GM23338 (cell line): Measurements from ENCODE around the gene SLX9. TPM values are rescaled to one million over a fixed set of nuclear protein-coding genes. Genes with fewer than 3 reads are reported as not detected.

ENCODE experiments used
- ATAC-seq: fragments of 200-7000 bp; cut with Tn5 transposase; 3 replicates; pipeline ENCODE4 v1.9.1; 2020
- DNase-seq: peaks from one replicate; pipeline ENCODE4 v3.0.0-alpha.2; 2015; ENCODE audit warnings: low spot score
- H2AFZ ChIP-seq: fragments of 200-600 bp; sonication (generic); 2 replicates; pipeline ENCODE4 v1.8.0; 2016; ENCODE audit warnings: antibody characterized with exemption, mild to moderate bottlenecking, moderate library complexity
- H3F3A ChIP-seq: fragments of 200-600 bp; sonication (generic); replicated peaks from 2 replicates; pipeline ENCODE4 v1.8.0; 2017; ENCODE audit warnings: antibody characterized with exemption, mixed run types, low read depth
- H3K27ac ChIP-seq: fragments of 200-600 bp; sonication (generic); 2 replicates; pipeline ENCODE4 v1.6.1; 2016; ENCODE audit warnings: low read depth
- H3K27me3 ChIP-seq: fragments of 200-600 bp; sonication (generic); 2 replicates; pipeline ENCODE4 v1.8.0; 2016; ENCODE audit warnings: mild to moderate bottlenecking, mixed run types, moderate library complexity; ENCODE audit not compliant: insufficient read depth
- H3K36me3 ChIP-seq: fragments of 200-600 bp; sonication (generic); 2 replicates; pipeline ENCODE4 v1.8.0; 2016; ENCODE audit warnings: mild to moderate bottlenecking; ENCODE audit not compliant: insufficient read depth
- H3K4me1 ChIP-seq: fragments of 200-600 bp; sonication (generic); 2 replicates; pipeline ENCODE4 v1.8.0; 2016; ENCODE audit warnings: mild to moderate bottlenecking, moderate library complexity; ENCODE audit not compliant: insufficient read depth
- H3K4me2 ChIP-seq: fragments of 200-600 bp; sonication (generic); 2 replicates; pipeline ENCODE4 v1.7.1; 2017; ENCODE audit warnings: mixed run types
- H3K4me3 ChIP-seq: fragments of 200-600 bp; sonication (generic); 2 replicates; pipeline ENCODE4 v1.6.1; 2016; ENCODE audit warnings: mixed run types
- H3K79me2 ChIP-seq: fragments of 200-600 bp; sonication (generic); replicated peaks from 2 replicates; pipeline ENCODE4 v1.8.0; 2017; ENCODE audit warnings: mild to moderate bottlenecking; ENCODE audit not compliant: insufficient read depth
- H3K9me2 ChIP-seq: fragments of 200-600 bp; sonication (generic); 2 replicates; pipeline ENCODE4 v1.8.0; 2017; ENCODE audit not compliant: insufficient read depth
- H4K20me1 ChIP-seq: fragments of 200-600 bp; sonication (generic); replicated peaks from 2 replicates; pipeline ENCODE4 v1.8.0; 2017; ENCODE audit warnings: mild to moderate bottlenecking; ENCODE audit not compliant: insufficient read depth
- H3K27ac Mint-ChIP-seq: 2 replicates; pipeline ENCODE4 v1.8.0; 2020; ENCODE audit warnings: inconsistent platforms, mild to moderate bottlenecking, moderate library complexity, mixed read lengths
- H3K27me3 Mint-ChIP-seq: 3 replicates; pipeline ENCODE4 v1.8.0; 2022; ENCODE audit warnings: low read depth, mild to moderate bottlenecking, moderate library complexity, mixed read lengths, inconsistent platforms; ENCODE audit not compliant: insufficient read depth, poor library complexity
- H3K36me3 Mint-ChIP-seq: 3 replicates; pipeline ENCODE4 v1.8.0; 2021; ENCODE audit warnings: low read depth, mild to moderate bottlenecking, inconsistent platforms, moderate library complexity, mixed read lengths
- H3K4me1 Mint-ChIP-seq: 3 replicates; pipeline ENCODE4 v1.8.0; 2020; ENCODE audit warnings: mild to moderate bottlenecking, inconsistent platforms, mixed read lengths
- H3K4me3 Mint-ChIP-seq: 3 replicates; pipeline ENCODE4 v1.8.0; 2021; ENCODE audit warnings: moderate library complexity, mild to moderate bottlenecking, inconsistent platforms, mixed read lengths
- H3K9me3 Mint-ChIP-seq: 3 replicates; pipeline ENCODE4 v1.8.0; 2020; ENCODE audit warnings: moderate library complexity, mild to moderate bottlenecking, inconsistent platforms, mixed read lengths
- CREB1 ChIP-seq: fragments of 250-450 bp; sonication (Bioruptor Pico); IDR thresholded peaks from 2 replicates; pipeline ENCODE4 v1.5.0; 2020; ENCODE audit warnings: low read depth, mild to moderate bottlenecking, moderate library complexity
- EZH2phosphoT487 ChIP-seq: fragments of 200-600 bp; sonication (generic); IDR thresholded peaks from one replicate; pipeline ENCODE4 v1.8.1; 2018; ENCODE audit warnings: antibody characterized with exemption; ENCODE audit not compliant: unreplicated experiment
- ZNF114 ChIP-seq: fragments of 250-450 bp; sonication (Bioruptor Pico); IDR thresholded peaks from 2 replicates; pipeline ENCODE4 v1.5.0; 2020; ENCODE audit warnings: mild to moderate bottlenecking, moderate library complexity
- ZNF462 ChIP-seq: fragments of 250-450 bp; sonication (Bioruptor Pico); IDR thresholded peaks from 2 replicates; pipeline ENCODE4 v1.5.0; 2020; ENCODE audit warnings: mild to moderate bottlenecking, moderate library complexity
- polyA plus RNA-seq: library from polyadenylated mRNA; unstranded; fragments of >200 nt; fragmentation: Nextera tagmentation; extraction: Ambion mirVana; gene quantifications from 2 replicates; pipeline ENCODE4 v1.2.1, GENCODE V29; 2016
- total RNA-seq: library from RNA; depleted of rRNA; stranded (reverse); fragments of >200 nt; shearing (Covaris generic); gene quantifications from 2 replicates; pipeline ENCODE4 v1.2.3, GENCODE V29; 2014
- TF ChIP-seq, protein P1 (sequence below), 2 experiments: fragments of 200-600 bp in 1 of 2; sonication (generic) in 1 of 2; conservative IDR thresholded peaks; 2 replicates each; pipeline versions ENCODE4 v1.5.1 to v1.6.1; 2016 to 2017; ENCODE audit warnings: antibody characterized with exemption in 2 of 2, low read depth in 2 of 2, mild to moderate bottlenecking in 2 of 2, moderate library complexity in 1 of 2
- TF ChIP-seq, protein P2 (sequence below): IDR thresholded peaks from one replicate; pipeline ENCODE4 v1.6.1; 2018; ENCODE audit warnings: antibody characterized with exemption; ENCODE audit not compliant: unreplicated experiment

The SLX9 gene
- total and polyA plus RNA-seq, 2 experiments from 2014 or later, result 41.5 to 46.9 TPM

DNA sequence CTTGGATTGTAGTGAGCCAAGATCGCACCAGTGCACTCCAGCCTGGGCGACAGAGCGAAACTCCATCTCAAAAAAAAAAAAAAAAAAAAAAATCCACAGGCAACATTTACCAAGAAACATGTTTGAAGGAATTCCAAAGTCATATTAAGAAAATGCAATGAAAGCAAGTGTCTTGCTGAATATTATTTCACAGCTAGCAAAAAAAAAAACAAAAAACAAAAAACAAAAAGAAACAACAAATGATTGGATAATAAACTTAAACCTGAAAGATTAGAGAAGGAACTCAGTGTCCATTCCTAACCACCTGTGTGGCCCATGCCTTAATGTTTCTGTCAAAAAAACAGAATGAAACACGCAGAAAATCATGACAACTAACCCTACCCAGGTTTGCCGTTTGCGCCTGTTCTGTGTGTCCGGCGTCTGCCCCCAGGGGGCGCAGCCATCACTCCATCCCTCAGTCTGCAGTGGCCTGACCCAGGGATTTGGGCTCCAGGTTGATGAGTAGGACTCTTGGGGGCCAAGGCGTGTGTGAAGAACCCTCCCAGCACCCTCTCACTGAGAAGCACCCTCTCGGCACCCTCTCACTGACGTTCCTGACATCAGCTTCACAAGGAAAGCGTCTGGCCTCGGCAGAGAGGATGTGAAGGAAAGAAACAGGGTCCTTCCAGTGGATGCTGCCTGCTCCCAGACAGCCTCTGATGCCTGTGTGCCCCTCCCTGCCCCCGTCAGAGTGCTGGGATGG is 47.1 kb upstream of the SLX9 start:
- Histone ChIP-seq H3K4me2 (no peak overlapping the region), H3K27me3 (no peaks in the 10 kb centered on the region), H4K20me1 (no peaks in the 10 kb centered on the region), H3K9me2 (no peaks in the 10 kb centered on the region), H3K27ac (no peak overlapping the region), H3K4me1 (no peaks in the 10 kb centered on the region), H3K36me3 (no peaks in the 10 kb centered on the region), H3K79me2 (no peaks in the 10 kb centered on the region), H3K4me3 (no peak overlapping the region), H2AFZ (no peak overlapping the region; the same call in 1 of the 2 replicates), H3F3A (no peaks in the 10 kb centered on the region)
- DNase-seq (peak; percentile 81), ATAC-seq (peak; percentile 77)
- peak overlapping the region; percentile 33; the same call in 1 of the 3 replicates for H3K4me3 Mint-ChIP-seq
- TF ChIP-seq, protein P1, sequence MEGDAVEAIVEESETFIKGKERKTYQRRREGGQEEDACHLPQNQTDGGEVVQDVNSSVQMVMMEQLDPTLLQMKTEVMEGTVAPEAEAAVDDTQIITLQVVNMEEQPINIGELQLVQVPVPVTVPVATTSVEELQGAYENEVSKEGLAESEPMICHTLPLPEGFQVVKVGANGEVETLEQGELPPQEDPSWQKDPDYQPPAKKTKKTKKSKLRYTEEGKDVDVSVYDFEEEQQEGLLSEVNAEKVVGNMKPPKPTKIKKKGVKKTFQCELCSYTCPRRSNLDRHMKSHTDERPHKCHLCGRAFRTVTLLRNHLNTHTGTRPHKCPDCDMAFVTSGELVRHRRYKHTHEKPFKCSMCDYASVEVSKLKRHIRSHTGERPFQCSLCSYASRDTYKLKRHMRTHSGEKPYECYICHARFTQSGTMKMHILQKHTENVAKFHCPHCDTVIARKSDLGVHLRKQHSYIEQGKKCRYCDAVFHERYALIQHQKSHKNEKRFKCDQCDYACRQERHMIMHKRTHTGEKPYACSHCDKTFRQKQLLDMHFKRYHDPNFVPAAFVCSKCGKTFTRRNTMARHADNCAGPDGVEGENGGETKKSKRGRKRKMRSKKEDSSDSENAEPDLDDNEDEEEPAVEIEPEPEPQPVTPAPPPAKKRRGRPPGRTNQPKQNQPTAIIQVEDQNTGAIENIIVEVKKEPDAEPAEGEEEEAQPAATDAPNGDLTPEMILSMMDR (conservative IDR thresholded peaks at IDR 0.05; ENCODE audit: low read depth in 2 of 2), result peak; percentile 85 to 96
- TF ChIP-seq CREB1 (CRISPR knock-in tag), result no peak
- H3K9me3 Mint-ChIP-seq, result no peaks in the 10 kb centered on the region
- no peak overlapping the region for H3K27ac Mint-ChIP-seq
- H3K4me1 Mint-ChIP-seq, result peaks cover 2% of the 10 kb centered on the region
- H3K27me3 Mint-ChIP-seq, result peaks cover 8% of the 10 kb centered on the region
- H3K36me3 Mint-ChIP-seq, result no peaks in the 10 kb centered on the region

DNA sequence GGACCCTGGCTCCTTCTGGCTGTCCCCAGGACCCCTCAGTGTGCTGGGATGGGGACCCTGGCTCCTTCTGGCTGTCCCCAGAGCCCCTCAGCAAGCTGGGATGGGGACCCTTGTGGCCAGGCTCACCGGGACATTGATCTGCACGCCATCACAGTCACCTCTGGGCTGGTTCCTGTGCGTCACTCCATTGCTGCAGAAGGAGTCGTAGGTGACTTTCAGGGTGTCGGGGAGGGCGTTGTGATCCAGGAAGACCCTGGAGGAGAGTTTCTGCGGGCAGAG is 46.6 kb upstream of the SLX9 start:
- no peaks in the 10 kb centered on the region for H3F3A ChIP-seq
- H3K4me3 ChIP-seq, result no peak overlapping the region
- no peaks in the 10 kb centered on the region for H3K9me2 ChIP-seq
- Mint-ChIP-seq H3K4me1 (peaks cover 6% of the 10 kb centered on the region), H3K9me3 (no peaks in the 10 kb centered on the region), H3K4me3 (no peak overlapping the region), H3K27me3 (peaks cover 9% of the 10 kb centered on the region), H3K27ac (no peak overlapping the region), H3K36me3 (no peaks in the 10 kb centered on the region)
- H2AFZ ChIP-seq, result no peak overlapping the region; the same call in 1 of the 2 replicates
- H4K20me1 ChIP-seq, result no peaks in the 10 kb centered on the region
- no peak overlapping the region for H3K27ac ChIP-seq
- DNase-seq (no peak), ATAC-seq (no peak)
- no peaks in the 10 kb centered on the region for H3K4me1 ChIP-seq
- TF ChIP-seq, protein P1 (conservative IDR thresholded peaks at IDR 0.05; ENCODE audit: low read depth in 2 of 2), result no peak
- TF ChIP-seq ZNF462 (CRISPR knock-in tag) (no peak), EZH2phosphoT487 (no peak), ZNF114 (CRISPR knock-in tag) (no peak)
- TF ChIP-seq, protein P2, sequence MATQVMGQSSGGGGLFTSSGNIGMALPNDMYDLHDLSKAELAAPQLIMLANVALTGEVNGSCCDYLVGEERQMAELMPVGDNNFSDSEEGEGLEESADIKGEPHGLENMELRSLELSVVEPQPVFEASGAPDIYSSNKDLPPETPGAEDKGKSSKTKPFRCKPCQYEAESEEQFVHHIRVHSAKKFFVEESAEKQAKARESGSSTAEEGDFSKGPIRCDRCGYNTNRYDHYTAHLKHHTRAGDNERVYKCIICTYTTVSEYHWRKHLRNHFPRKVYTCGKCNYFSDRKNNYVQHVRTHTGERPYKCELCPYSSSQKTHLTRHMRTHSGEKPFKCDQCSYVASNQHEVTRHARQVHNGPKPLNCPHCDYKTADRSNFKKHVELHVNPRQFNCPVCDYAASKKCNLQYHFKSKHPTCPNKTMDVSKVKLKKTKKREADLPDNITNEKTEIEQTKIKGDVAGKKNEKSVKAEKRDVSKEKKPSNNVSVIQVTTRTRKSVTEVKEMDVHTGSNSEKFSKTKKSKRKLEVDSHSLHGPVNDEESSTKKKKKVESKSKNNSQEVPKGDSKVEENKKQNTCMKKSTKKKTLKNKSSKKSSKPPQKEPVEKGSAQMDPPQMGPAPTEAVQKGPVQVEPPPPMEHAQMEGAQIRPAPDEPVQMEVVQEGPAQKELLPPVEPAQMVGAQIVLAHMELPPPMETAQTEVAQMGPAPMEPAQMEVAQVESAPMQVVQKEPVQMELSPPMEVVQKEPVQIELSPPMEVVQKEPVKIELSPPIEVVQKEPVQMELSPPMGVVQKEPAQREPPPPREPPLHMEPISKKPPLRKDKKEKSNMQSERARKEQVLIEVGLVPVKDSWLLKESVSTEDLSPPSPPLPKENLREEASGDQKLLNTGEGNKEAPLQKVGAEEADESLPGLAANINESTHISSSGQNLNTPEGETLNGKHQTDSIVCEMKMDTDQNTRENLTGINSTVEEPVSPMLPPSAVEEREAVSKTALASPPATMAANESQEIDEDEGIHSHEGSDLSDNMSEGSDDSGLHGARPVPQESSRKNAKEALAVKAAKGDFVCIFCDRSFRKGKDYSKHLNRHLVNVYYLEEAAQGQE, result no peak
- H3K4me2 ChIP-seq, result no peak overlapping the region
- no peaks in the 10 kb centered on the region for H3K79me2 ChIP-seq
- H3K36me3 ChIP-seq, result no peaks in the 10 kb centered on the region
- H3K27me3 ChIP-seq, result no peaks in the 10 kb centered on the region
